Measurements from ENCODE around the gene PNLIPRP1.

PNLIPRP1 gene

GRCh38 chr10:116625845-116626244 is 35.1 kb downstream of the PNLIPRP1 start:
- no peak overlapping the region for H3K4me3 ChIP-seq (ENCODE audit: low read length)
- H3K36me3 ChIP-seq (ENCODE audit: control insufficient read depth, insufficient read depth, low read length), result no peaks in the 10 kb centered on the region
- no peak overlapping the region for H3K9ac ChIP-seq (ENCODE audit: low read length)
- H3K27ac ChIP-seq (ENCODE audit: low read depth, low read length), result no peak overlapping the region
- H3K4me1 ChIP-seq (ENCODE audit: control insufficient read depth, insufficient read depth, low read length), result no peaks in the 10 kb centered on the region
- H3K27me3 ChIP-seq (ENCODE audit: control insufficient read depth, insufficient read depth, low read length), result no peaks in the 10 kb centered on the region

- Histone ChIP-seq H3K36me3 (ENCODE audit: control insufficient read depth, insufficient read depth, low read length) (no peaks in the 10 kb centered on the region), H3K4me3 (ENCODE audit: low read length) (no peak overlapping the region), H3K27me3 (ENCODE audit: control insufficient read depth, insufficient read depth, low read length) (no peaks in the 10 kb centered on the region)
Measured at GRCh38 chr10:116626815-116627214, 36.1 kb downstream of the PNLIPRP1 start.

GRCh38 chr10:116627386-116627933 is 36.7 kb downstream of the PNLIPRP1 start:
- Histone ChIP-seq H3K27ac (ENCODE audit: low read depth, low read length) (no peak overlapping the region), H3K27me3 (ENCODE audit: control insufficient read depth, insufficient read depth, low read length) (no peaks in the 10 kb centered on the region), H3K4me1 (ENCODE audit: control insufficient read depth, insufficient read depth, low read length) (no peaks in the 10 kb centered on the region), H3K9ac (ENCODE audit: low read length) (no peak overlapping the region), H3K4me3 (ENCODE audit: low read length) (peak overlapping the region; percentile 51), H3K36me3 (ENCODE audit: control insufficient read depth, insufficient read depth, low read length) (no peaks in the 10 kb centered on the region)

More at GRCh38 chr10:116626815-116627214, 36.1 kb downstream of the PNLIPRP1 start:
- no peaks in the 10 kb centered on the region for H3K4me1 ChIP-seq (ENCODE audit: control insufficient read depth, insufficient read depth, low read length)
- H3K27ac ChIP-seq (ENCODE audit: low read depth, low read length), result no peak overlapping the region
- H3K9ac ChIP-seq (ENCODE audit: low read length), result no peak overlapping the region

GRCh38 chr10:116629340-116629739 is 38.6 kb downstream of the PNLIPRP1 start:
- Histone ChIP-seq H3K4me1 (ENCODE audit: control insufficient read depth, insufficient read depth, low read length) (no peaks in the 10 kb centered on the region), H3K36me3 (ENCODE audit: control insufficient read depth, insufficient read depth, low read length) (no peaks in the 10 kb centered on the region), H3K27me3 (ENCODE audit: control insufficient read depth, insufficient read depth, low read length) (no peaks in the 10 kb centered on the region), H3K4me3 (ENCODE audit: low read length) (no peak overlapping the region), H3K9ac (ENCODE audit: low read length) (no peak overlapping the region), H3K27ac (ENCODE audit: low read depth, low read length) (no peak overlapping the region)

- Histone ChIP-seq H3K36me3 (ENCODE audit: control insufficient read depth, insufficient read depth, low read length) (no peaks in the 10 kb centered on the region), H3K27me3 (ENCODE audit: control insufficient read depth, insufficient read depth, low read length) (no peaks in the 10 kb centered on the region), H3K27ac (ENCODE audit: low read depth, low read length) (no peak overlapping the region)
Measured at GRCh38 chr10:116630020-116630419, 39.3 kb downstream of the PNLIPRP1 start.

GRCh38 chr10:116631871-116632295 is 41.1 kb downstream of the PNLIPRP1 start:
- H3K27ac ChIP-seq (ENCODE audit: low read depth, low read length), result no peak overlapping the region
- no peaks in the 10 kb centered on the region for H3K27me3 ChIP-seq (ENCODE audit: control insufficient read depth, insufficient read depth, low read length)
- H3K9ac ChIP-seq (ENCODE audit: low read length), result no peak overlapping the region
- H3K36me3 ChIP-seq (ENCODE audit: control insufficient read depth, insufficient read depth, low read length), result no peaks in the 10 kb centered on the region
- H3K4me3 ChIP-seq (ENCODE audit: low read length), result no peak overlapping the region
- no peaks in the 10 kb centered on the region for H3K4me1 ChIP-seq (ENCODE audit: control insufficient read depth, insufficient read depth, low read length)

More at GRCh38 chr10:116630020-116630419, 39.3 kb downstream of the PNLIPRP1 start:
- Histone ChIP-seq H3K4me1 (ENCODE audit: control insufficient read depth, insufficient read depth, low read length) (no peaks in the 10 kb centered on the region), H3K9ac (ENCODE audit: low read length) (no peak overlapping the region), H3K4me3 (ENCODE audit: low read length) (no peak overlapping the region)

- H3K9ac ChIP-seq (ENCODE audit: low read length), result no peak overlapping the region
Measured at GRCh38 chr10:116632596-116633215, 41.9 kb downstream of the PNLIPRP1 start.

GRCh38 chr10:116633216-116633600 is 42.4 kb downstream of the PNLIPRP1 start:
- Histone ChIP-seq H3K27ac (ENCODE audit: low read depth, low read length) (no peak overlapping the region), H3K9ac (ENCODE audit: low read length) (no peak overlapping the region), H3K4me1 (ENCODE audit: control insufficient read depth, insufficient read depth, low read length) (no peaks in the 10 kb centered on the region), H3K27me3 (ENCODE audit: control insufficient read depth, insufficient read depth, low read length) (no peaks in the 10 kb centered on the region), H3K4me3 (ENCODE audit: low read length) (no peak overlapping the region), H3K36me3 (ENCODE audit: control insufficient read depth, insufficient read depth, low read length) (no peaks in the 10 kb centered on the region)

More at GRCh38 chr10:116632596-116633215, 41.9 kb downstream of the PNLIPRP1 start:
- no peaks in the 10 kb centered on the region for H3K36me3 ChIP-seq (ENCODE audit: control insufficient read depth, insufficient read depth, low read length)
- H3K4me1 ChIP-seq (ENCODE audit: control insufficient read depth, insufficient read depth, low read length), result no peaks in the 10 kb centered on the region
- H3K4me3 ChIP-seq (ENCODE audit: low read length), result no peak overlapping the region
- no peak overlapping the region for H3K27ac ChIP-seq (ENCODE audit: low read depth, low read length)
- H3K27me3 ChIP-seq (ENCODE audit: control insufficient read depth, insufficient read depth, low read length), result no peaks in the 10 kb centered on the region

GRCh38 chr10:116634126-116634975 is 43.6 kb downstream of the PNLIPRP1 start:
- Histone ChIP-seq H3K36me3 (ENCODE audit: control insufficient read depth, insufficient read depth, low read length) (no peaks in the 10 kb centered on the region), H3K27ac (ENCODE audit: low read depth, low read length) (no peak overlapping the region), H3K27me3 (ENCODE audit: control insufficient read depth, insufficient read depth, low read length) (no peaks in the 10 kb centered on the region), H3K4me3 (ENCODE audit: low read length) (no peak overlapping the region), H3K9ac (ENCODE audit: low read length) (no peak overlapping the region), H3K4me1 (ENCODE audit: control insufficient read depth, insufficient read depth, low read length) (no peaks in the 10 kb centered on the region)

GRCh38 chr10:116636385-116636784 is 45.6 kb downstream of the PNLIPRP1 start:
- Histone ChIP-seq H3K9ac (ENCODE audit: low read length) (no peak overlapping the region), H3K27ac (ENCODE audit: low read depth, low read length) (no peak overlapping the region), H3K27me3 (ENCODE audit: control insufficient read depth, insufficient read depth, low read length) (no peaks in the 10 kb centered on the region), H3K36me3 (ENCODE audit: control insufficient read depth, insufficient read depth, low read length) (no peaks in the 10 kb centered on the region), H3K4me3 (ENCODE audit: low read length) (no peak overlapping the region), H3K4me1 (ENCODE audit: control insufficient read depth, insufficient read depth, low read length) (no peaks in the 10 kb centered on the region)

- no peak overlapping the region for H3K9ac ChIP-seq (ENCODE audit: low read length)
- H3K36me3 ChIP-seq (ENCODE audit: control insufficient read depth, insufficient read depth, low read length), result no peaks in the 10 kb centered on the region
- no peaks in the 10 kb centered on the region for H3K4me1 ChIP-seq (ENCODE audit: control insufficient read depth, insufficient read depth, low read length)
- H3K4me3 ChIP-seq (ENCODE audit: low read length), result no peak overlapping the region
- H3K27me3 ChIP-seq (ENCODE audit: control insufficient read depth, insufficient read depth, low read length), result no peaks in the 10 kb centered on the region
- no peak overlapping the region for H3K27ac ChIP-seq (ENCODE audit: low read depth, low read length)
Measured at GRCh38 chr10:116636976-116637375, 46.2 kb downstream of the PNLIPRP1 start.

- Histone ChIP-seq H3K4me3 (ENCODE audit: low read length) (no peak overlapping the region), H3K36me3 (ENCODE audit: control insufficient read depth, insufficient read depth, low read length) (no peaks in the 10 kb centered on the region), H3K9ac (ENCODE audit: low read length) (no peak overlapping the region), H3K4me1 (ENCODE audit: control insufficient read depth, insufficient read depth, low read length) (no peaks in the 10 kb centered on the region), H3K27ac (ENCODE audit: low read depth, low read length) (no peak overlapping the region), H3K27me3 (ENCODE audit: control insufficient read depth, insufficient read depth, low read length) (no peaks in the 10 kb centered on the region)
Measured at GRCh38 chr10:116637830-116638229, 47.1 kb downstream of the PNLIPRP1 start.
